HEK293T (cell line): Measurements from ENCODE around the gene YTHDF1.

ENCODE experiments used
- ARNT ChIP-seq: fragments of 450-650 bp; IDR thresholded peaks from 2 replicates; pipeline ENCODE4 v1.6.1; 2017; ENCODE audit warnings: mild to moderate bottlenecking
- BHLHE40 ChIP-seq: fragments of 450-650 bp; IDR thresholded peaks from 2 replicates; pipeline ENCODE4 v1.6.1; 2016; ENCODE audit warnings: mild to moderate bottlenecking, moderate library complexity, borderline replicate concordance
- FOXK2 ChIP-seq: fragments of 450-650 bp; IDR thresholded peaks from 2 replicates; pipeline ENCODE4 v1.6.1; 2016; ENCODE audit warnings: mild to moderate bottlenecking
- FOXM1 ChIP-seq: fragments of 450-650 bp; IDR thresholded peaks from 2 replicates; pipeline ENCODE4 v1.6.1; 2017; ENCODE audit warnings: mild to moderate bottlenecking, borderline replicate concordance
- HDGF ChIP-seq: fragments of 450-650 bp; IDR thresholded peaks from 2 replicates; pipeline ENCODE4 v1.6.1; 2017; ENCODE audit warnings: antibody characterized with exemption, borderline replicate concordance
- NFRKB ChIP-seq: fragments of 450-650 bp; IDR thresholded peaks from 2 replicates; pipeline ENCODE4 v1.6.1; 2016; ENCODE audit warnings: mild to moderate bottlenecking, moderate library complexity
- SUZ12 ChIP-seq: fragments of 450-650 bp; IDR thresholded peaks from 2 replicates; pipeline ENCODE4 v1.6.1; 2016; ENCODE audit warnings: mild to moderate bottlenecking
- TARDBP ChIP-seq: fragments of 450-650 bp; IDR thresholded peaks from 2 replicates; pipeline ENCODE4 v1.6.1; 2016

DNA sequence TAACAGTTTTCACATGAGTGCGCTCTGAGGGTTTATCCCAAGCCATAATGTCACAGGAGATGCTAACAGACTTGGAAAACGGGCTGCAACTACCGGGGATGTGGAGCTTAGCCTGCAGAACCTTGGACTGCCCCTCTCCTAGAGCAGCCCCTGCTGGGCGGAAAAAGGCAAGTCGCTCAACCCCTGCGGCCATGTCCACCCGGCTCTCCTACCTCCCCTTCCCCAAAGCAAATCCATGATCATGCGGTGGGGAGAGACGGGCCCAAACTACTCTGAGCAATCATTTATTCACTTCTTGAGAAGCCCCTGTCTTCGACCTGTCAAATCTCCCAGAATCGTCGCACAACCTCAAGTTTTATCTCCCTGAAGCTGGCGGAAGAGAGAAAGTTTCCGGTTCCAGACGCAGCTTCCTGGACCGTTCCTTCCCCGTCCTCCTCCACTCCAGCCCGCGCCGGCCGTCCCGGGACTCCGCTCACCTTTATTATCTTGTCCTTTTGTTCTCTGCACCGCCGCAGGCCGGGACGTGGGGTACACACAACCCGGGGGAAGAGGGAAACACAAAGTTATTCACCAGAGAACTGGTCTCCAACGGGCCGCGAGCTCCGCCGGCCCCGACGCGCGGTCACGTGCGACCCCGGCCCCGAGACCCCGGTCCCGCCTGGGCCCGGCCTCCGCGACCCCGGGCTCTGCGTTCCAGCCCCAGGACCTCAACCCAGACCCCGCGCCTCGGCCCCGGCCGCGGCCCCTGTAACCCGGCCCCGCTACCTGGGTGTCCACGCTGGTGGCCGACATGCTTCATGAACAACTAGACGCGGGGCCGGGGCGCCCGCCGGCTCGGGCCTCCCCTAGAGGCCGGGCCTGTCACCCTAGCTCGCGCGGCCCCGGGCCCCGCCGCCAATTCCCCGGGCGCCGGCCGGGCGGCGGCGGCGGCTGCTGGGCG is 560 bp downstream of the YTHDF1 start:
- no peak for TF ChIP-seq SUZ12
- TF ChIP-seq TARDBP: no peak
- no peak for TF ChIP-seq HDGF
- TF ChIP-seq NFRKB: no peak
- TF ChIP-seq FOXK2: no peak
- 0 out of 2 replicates have a peak, but pooled peaks have one; percentile 38 for TF ChIP-seq FOXM1
- no peak for TF ChIP-seq BHLHE40
- TF ChIP-seq ARNT: no peak
